Neuron (in vitro differentiated cells): ENCODE results near the gene HELQ.

Source experiments
- H2AFZ ChIP-seq: one replicate; pipeline ENCODE4 v1.6.1; 2013; ENCODE audit warnings: low read depth, mild to moderate bottlenecking, inconsistent platforms, low read length, moderate library complexity
- H3K27me3 ChIP-seq: one replicate; pipeline ENCODE4 v1.6.1; 2013; ENCODE audit warnings: low read length; ENCODE audit not compliant: insufficient read depth
- H3K36me3 ChIP-seq: one replicate; pipeline ENCODE4 v1.6.1; 2013; ENCODE audit warnings: low read length; ENCODE audit not compliant: insufficient read depth
- H3K4me1 ChIP-seq: one replicate; pipeline ENCODE4 v1.6.1; 2013; ENCODE audit warnings: low read length; ENCODE audit not compliant: insufficient read depth
- H3K4me3 ChIP-seq: 2 replicates; pipeline ENCODE4 v1.5.1; 2013; ENCODE audit warnings: mild to moderate bottlenecking, low read length, moderate library complexity
- H3K9me3 ChIP-seq: one replicate; pipeline ENCODE4 v1.6.1; 2013; ENCODE audit warnings: low read length

HELQ gene

DNA sequence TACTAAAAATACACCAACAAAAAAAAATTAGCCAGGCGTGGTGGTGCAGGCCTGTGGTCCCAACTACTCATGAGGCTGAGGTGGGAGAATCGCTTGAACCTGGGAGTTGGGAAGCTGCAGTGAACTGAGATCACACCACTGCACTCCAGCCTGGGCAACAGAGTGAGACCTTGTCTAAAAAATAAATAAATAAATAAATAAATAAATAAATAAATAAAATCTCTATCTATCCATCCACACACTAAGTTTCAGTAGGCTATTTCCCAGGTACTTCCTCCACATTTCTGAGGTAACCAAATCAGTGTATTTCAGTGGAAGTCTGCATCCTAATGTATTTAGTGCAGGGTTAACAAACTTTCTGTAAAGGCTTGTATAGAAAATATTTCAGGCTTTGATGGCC is 18.3 kb upstream of the HELQ start:
- no peak overlapping the region for H3K4me3 ChIP-seq
- no peak overlapping the region for H2AFZ ChIP-seq
- H3K9me3 ChIP-seq = no peaks in the 10 kb centered on the region
- H3K36me3 ChIP-seq = peaks cover 6% of the 10 kb centered on the region
- H3K27me3 ChIP-seq = no peaks in the 10 kb centered on the region
- H3K4me1 ChIP-seq = no peaks in the 10 kb centered on the region

DNA sequence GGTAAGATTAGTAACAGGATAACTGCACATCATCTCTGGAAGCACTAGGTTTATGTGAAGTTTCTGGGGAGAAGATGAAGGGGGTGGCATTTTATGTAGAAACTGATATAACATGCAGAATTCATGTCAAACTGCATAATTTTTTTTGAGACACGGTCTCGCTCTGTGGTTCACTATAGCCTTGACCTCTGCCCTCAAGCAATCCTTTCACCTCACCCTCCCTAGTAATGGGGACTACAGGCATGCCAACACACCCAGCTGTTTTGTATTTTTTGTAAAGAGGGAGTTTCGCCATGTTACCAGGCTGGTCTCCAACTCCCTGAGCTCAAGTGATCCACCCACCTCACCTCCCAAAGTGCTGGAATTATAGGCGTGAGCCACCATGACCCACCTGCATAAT is 17.8 kb upstream of the HELQ start:
- Histone ChIP-seq H3K27me3 (no peaks in the 10 kb centered on the region), H2AFZ (no peak overlapping the region), H3K36me3 (peaks cover 10% of the 10 kb centered on the region), H3K9me3 (no peaks in the 10 kb centered on the region), H3K4me1 (no peaks in the 10 kb centered on the region), H3K4me3 (no peak overlapping the region)

DNA sequence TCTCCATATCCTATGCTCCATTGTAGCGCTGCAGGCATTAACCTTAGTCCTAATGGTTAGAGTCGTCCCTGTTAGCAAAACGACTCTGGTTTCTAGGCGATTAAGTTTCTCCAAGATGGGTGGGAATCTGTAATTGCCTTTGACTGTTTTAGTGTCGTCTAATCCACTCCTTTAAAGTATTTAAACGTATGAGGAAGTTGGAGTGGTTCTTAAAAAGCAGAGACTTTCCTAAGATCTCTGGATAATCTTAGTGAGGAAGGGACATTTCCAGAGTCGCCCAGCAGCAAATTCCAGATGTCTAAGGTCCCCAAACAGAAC is 520 bp upstream of the HELQ start:
- Histone ChIP-seq H2AFZ (peak overlapping the region; percentile 15), H3K4me1 (peaks cover 23% of the 10 kb centered on the region), H3K27me3 (no peaks in the 10 kb centered on the region), H3K4me3 (peak overlapping the region; percentile 90), H3K36me3 (peaks cover 50% of the 10 kb centered on the region), H3K9me3 (no peaks in the 10 kb centered on the region)

DNA sequence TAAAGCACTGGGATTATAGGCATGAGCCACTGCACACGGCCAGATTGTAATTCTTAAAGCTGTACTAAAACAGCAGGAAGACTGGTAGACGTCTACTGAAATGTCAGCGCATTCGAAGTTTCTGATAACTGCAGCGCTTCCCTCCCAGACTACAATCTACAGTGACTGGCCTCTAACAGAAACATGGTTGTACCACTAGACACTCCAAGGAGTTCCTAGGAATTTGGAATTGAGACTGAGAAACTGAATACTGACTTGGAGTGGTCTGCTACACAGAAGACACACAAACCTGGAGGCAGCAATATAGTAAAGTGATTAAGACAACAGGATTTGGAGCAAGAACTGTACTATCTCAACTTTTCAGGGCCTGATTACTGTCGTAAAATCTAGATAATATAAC is 937 bp downstream of the HELQ start:
- Histone ChIP-seq H2AFZ (no peak overlapping the region), H3K4me3 (peak overlapping the region; percentile 90), H3K9me3 (no peaks in the 10 kb centered on the region), H3K27me3 (no peaks in the 10 kb centered on the region), H3K4me1 (peaks cover 23% of the 10 kb centered on the region), H3K36me3 (peaks cover 39% of the 10 kb centered on the region)

DNA sequence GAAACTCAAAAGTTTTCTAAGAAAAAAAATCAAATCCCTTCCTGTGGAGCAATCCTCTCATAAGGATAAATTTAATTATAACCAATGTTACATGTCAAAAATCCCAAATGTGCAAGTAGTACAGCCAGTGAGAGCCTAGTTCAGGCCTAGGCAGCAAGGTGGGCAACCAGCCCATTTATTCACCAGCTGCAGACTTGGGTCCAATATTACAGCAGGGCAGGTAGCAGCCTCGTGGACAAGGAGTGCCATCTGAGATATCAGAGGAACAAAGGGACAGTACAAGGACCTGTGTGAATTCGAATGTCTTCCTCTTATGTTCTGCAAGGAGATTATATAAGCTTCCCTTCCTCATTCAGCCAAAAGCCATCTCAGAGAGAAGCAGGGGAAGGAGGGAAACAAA is 6.6 kb downstream of the HELQ start:
- H2AFZ ChIP-seq = no peak overlapping the region
- no peaks in the 10 kb centered on the region for H3K9me3 ChIP-seq
- H3K4me3 ChIP-seq = no peak overlapping the region
- no peaks in the 10 kb centered on the region for H3K27me3 ChIP-seq
- no peaks in the 10 kb centered on the region for H3K4me1 ChIP-seq
- H3K36me3 ChIP-seq = peaks cover 19% of the 10 kb centered on the region

DNA sequence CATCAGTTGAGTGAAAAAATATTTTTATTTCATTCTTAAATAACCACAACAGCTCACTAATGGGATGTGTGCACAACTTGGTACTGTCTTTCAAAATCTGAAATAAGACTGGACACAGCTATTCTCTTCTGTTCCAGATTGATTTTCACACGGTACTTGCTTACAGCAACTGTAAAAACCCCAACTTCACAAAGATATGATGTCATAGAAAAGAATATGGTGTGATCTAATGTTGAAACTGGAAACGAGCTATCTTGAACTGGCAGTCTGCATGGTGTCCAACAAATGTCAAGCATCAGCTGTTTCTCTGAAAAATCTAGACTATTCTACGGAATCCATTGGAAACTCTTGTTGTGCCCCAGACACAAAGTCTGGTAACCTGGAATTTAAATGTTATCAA is 14.7 kb downstream of the HELQ start:
- Histone ChIP-seq H3K36me3 (peaks cover 12% of the 10 kb centered on the region), H3K27me3 (no peaks in the 10 kb centered on the region), H3K9me3 (no peaks in the 10 kb centered on the region)

DNA sequence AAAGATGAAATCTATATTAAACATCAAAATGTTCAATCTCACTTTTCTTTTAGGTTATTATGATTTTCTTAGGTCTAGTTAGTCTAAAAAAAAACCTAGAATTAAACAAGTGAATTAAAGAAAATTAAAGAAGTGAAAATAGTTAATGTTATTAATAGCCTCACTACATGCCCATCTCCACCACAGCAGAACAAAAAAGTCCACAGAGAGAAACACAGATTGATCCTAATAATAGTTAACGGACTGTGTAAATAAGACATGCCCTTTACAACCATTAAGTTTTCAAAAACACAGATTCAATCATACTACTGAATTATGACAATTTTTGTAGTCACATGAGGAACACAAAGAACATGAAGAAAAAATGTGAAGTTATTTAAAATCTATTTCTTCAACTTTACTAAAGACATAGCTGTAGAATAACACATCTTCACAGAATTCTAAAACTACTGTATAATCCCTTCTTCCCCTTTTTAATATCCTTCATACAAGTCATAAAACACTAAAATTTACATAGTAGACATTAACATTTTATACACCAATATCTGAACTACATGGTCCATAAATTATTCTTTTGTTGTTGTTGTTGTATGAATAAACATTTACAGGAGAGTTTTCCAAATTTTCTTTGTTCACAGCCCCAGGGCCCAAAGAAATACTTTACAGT is 15.3 kb downstream of the HELQ start:
- Histone ChIP-seq H3K9me3 (no peaks in the 10 kb centered on the region), H3K27me3 (no peaks in the 10 kb centered on the region), H3K36me3 (peaks cover 12% of the 10 kb centered on the region), H3K4me1 (no peaks in the 10 kb centered on the region), H2AFZ (no peak overlapping the region), H3K4me3 (no peak overlapping the region)

More for the DNA sequence above, 14.7 kb downstream of the HELQ start:
- Histone ChIP-seq H2AFZ (no peak overlapping the region), H3K4me3 (no peak overlapping the region), H3K4me1 (no peaks in the 10 kb centered on the region)

DNA sequence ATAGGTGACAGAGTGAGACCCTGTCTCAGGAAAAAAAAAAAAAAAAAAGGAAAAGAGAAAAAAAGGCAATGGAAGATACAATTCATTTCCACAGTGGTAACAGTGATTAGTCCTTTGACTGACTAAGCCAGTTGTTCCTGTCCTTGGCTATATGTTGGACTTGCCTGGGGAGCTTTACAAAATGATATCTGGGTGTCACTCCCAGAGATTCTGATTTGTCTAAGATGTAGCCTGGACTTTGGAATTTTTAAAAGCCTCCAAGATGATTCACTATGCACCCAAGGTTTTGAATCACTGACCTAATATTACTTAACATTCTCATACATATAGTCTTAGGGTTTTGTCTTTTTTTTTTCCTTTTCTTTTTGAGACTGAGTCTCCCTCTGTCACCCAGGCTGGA is 16.9 kb downstream of the HELQ start:
- no peaks in the 10 kb centered on the region for H3K27me3 ChIP-seq
- peaks cover 12% of the 10 kb centered on the region for H3K36me3 ChIP-seq
- H3K4me1 ChIP-seq = no peaks in the 10 kb centered on the region
- H2AFZ ChIP-seq = no peak overlapping the region
- no peak overlapping the region for H3K4me3 ChIP-seq
- H3K9me3 ChIP-seq = no peaks in the 10 kb centered on the region

DNA sequence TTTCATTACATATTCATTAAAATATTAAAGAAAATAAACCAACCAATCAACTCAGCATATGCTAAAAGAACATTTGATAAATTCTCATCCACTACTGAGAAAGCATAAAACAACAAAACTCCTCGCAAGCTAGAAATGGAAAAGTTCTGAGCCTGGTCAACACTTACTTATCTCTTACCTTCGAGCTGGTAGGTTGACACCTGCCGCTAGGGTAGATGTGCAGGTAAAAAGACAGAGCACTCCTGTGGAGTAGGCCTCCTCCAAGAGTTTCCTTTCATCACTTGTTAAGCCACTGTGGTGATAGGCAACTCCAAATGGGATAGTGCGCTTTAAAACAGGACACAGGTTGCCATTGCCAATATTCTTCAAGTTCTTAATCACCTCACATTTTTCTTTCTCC is 18.9 kb downstream of the HELQ start:
- Histone ChIP-seq H3K9me3 (no peaks in the 10 kb centered on the region), H3K27me3 (no peaks in the 10 kb centered on the region), H2AFZ (no peak overlapping the region), H3K4me3 (no peak overlapping the region), H3K36me3 (peaks cover 5% of the 10 kb centered on the region), H3K4me1 (no peaks in the 10 kb centered on the region)

DNA sequence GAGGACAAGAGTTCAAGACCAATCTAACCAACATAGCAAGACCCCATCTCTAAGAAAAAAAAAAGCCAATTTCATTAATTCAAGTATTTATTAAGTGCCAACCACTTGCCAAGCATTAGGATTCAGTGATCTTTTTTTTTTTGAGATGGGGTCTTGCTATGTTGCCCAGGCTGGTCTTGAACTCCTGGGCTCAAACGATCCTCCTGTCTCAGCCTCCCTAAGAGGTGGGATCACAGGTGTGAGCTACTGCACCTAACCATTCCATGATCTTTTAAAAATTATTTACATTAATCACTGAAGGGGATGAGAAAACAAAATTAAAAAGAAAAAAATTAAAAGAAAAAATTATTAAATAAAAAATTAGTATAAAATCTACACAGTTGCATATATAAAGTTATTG is 24.4 kb downstream of the HELQ start:
- Histone ChIP-seq H3K4me3 (no peak overlapping the region), H3K36me3 (peaks cover 3% of the 10 kb centered on the region), H3K4me1 (no peaks in the 10 kb centered on the region), H3K9me3 (no peaks in the 10 kb centered on the region), H3K27me3 (no peaks in the 10 kb centered on the region), H2AFZ (no peak overlapping the region)

DNA sequence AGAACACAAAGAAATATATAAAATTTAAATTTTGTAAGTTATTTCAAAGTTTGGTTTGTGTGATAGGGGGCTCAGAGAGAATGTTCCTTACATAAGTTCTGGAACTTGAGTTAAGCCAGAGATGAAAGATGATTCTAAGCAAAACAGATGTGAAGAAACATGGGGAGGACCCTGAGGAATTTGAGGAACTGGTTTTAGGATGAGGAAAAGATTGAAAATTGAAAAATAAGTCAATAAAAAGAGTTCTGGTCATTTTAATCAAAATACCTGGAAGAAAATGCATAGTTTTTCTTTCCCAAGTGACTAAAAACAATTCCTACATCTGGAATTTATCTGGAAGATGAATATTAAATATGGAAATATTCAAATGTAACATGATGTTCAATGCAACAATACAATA is 37.4 kb downstream of the HELQ start:
- no peak overlapping the region for H2AFZ ChIP-seq
- no peak overlapping the region for H3K4me3 ChIP-seq
- H3K9me3 ChIP-seq = no peaks in the 10 kb centered on the region
- no peaks in the 10 kb centered on the region for H3K27me3 ChIP-seq
- H3K4me1 ChIP-seq = no peaks in the 10 kb centered on the region
- H3K36me3 ChIP-seq = peaks cover 15% of the 10 kb centered on the region

DNA sequence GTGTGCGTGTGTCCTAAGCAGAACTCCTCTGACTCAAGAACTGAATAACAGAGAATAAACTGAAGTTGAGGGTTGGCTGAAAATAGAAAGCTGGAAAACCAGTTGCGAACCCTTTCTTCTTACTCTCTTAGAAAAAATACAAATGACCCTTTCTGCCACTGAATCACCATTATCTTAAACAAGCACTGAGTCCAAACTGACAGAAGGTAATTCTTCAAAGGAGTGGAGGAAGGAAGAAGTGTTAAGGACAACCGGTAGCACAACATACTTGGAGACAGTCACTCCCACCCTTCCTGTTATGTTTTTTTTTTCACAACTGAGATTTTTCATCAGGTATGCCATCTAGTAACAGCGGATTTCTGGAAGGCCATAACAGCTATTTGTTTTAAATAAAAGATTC is 38.1 kb downstream of the HELQ start:
- Histone ChIP-seq H3K4me3 (no peak overlapping the region), H3K9me3 (no peaks in the 10 kb centered on the region), H3K4me1 (no peaks in the 10 kb centered on the region), H3K36me3 (peaks cover 15% of the 10 kb centered on the region), H3K27me3 (no peaks in the 10 kb centered on the region), H2AFZ (no peak overlapping the region)

DNA sequence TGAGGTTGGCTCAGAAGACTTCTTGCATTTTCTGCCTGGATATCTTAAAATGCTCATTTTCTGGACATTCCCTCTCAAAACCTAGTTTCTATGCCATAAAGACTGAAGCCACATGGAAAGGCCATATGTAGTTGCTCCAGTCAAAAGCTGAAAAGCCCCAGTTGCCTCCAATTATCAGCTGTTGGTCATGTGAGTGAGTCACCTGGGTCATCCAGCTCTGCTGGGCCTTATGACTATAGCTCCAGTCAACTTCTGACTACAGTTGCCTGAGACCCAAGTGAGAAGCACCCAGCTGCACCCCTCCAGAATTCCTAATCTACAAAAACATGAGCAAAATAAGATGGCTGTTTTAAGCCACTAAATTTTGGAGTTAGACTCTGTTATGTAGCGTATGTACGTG is 41.9 kb downstream of the HELQ start:
- H3K27me3 ChIP-seq = no peaks in the 10 kb centered on the region
- no peaks in the 10 kb centered on the region for H3K9me3 ChIP-seq
- H3K4me1 ChIP-seq = no peaks in the 10 kb centered on the region
- H3K36me3 ChIP-seq = peaks cover 17% of the 10 kb centered on the region
- no peak overlapping the region for H2AFZ ChIP-seq
- no peak overlapping the region for H3K4me3 ChIP-seq

DNA sequence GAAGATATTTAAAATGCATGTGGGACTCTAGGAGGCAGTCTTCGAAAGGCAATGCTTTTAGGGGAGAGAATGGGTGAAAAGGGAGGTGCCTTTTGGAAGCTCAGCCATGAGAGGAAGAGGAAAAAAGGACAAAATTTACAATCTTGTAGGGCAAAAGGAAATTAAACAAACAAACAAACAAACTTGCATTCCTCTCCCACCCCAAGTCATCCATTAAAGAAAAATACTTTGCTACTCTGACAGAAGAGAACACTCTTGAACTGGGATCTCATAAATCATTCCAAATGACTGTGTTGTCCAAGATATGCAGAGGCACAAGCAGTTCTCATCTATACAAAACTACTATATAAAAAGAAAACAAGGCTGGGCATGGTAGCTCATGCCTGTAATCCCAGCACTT is 46.7 kb downstream of the HELQ start:
- Histone ChIP-seq H3K36me3 (peaks cover 8% of the 10 kb centered on the region), H3K27me3 (no peaks in the 10 kb centered on the region), H3K4me1 (no peaks in the 10 kb centered on the region)

More for the DNA sequence above, 46.7 kb downstream of the HELQ start:
- Histone ChIP-seq H2AFZ (no peak overlapping the region), H3K4me3 (no peak overlapping the region), H3K9me3 (no peaks in the 10 kb centered on the region)
